PC-3 (cell line): ENCODE results near the gene STEAP1B.

Experiments
- CTCF ChIP-seq: fragments of 300-600 bp; sonication (generic); conservative IDR thresholded peaks from 2 replicates; pipeline ENCODE4 v1.5.1; 2017; ENCODE audit warnings: antibody characterized with exemption, low read depth, mild to moderate bottlenecking, low read length
- EZH2 ChIP-seq: fragments of 300-600 bp; sonication (generic); IDR thresholded peaks from one replicate; pipeline ENCODE4 v1.6.1; 2017; ENCODE audit warnings: antibody characterized with exemption, mild to moderate bottlenecking, low read length; ENCODE audit not compliant: unreplicated experiment
- EZH2phosphoT487 ChIP-seq: fragments of 300-600 bp; sonication (generic); IDR thresholded peaks from 2 replicates; pipeline ENCODE4 v1.6.1; 2018; ENCODE audit warnings: mild to moderate bottlenecking, antibody characterized with exemption, low read length, borderline replicate concordance

- TF ChIP-seq CTCF, result no peak
- no peak for TF ChIP-seq EZH2phosphoT487
- TF ChIP-seq EZH2, result no peak
These were observed 46.9 kb downstream of the STEAP1B start for GRCh38 chr7:22452960-22453558.
